A549 (cell line): Measurements from ENCODE around the gene DOLPP1. TPM values are rescaled to one million over a fixed set of nuclear protein-coding genes. Genes with fewer than 3 reads are reported as not detected.

Source experiments
- ATAC-seq, 2 experiments: fragments of 200-7000 bp in 1 of 2; fragments of >200 bp in 1 of 2; cut with Nextera tagmentation in 1 of 2; cut with Tn5 transposase in 1 of 2; 3 replicates each; pipeline versions ENCODE4 v1.8.0 to v1.9.1; 2018 to 2020; ENCODE audit warnings: mild to moderate bottlenecking in 1 of 2, moderate library complexity in 1 of 2
- CTCF ChIA-PET: fragments of 300-600 bp; sonication (Branson Sonifier 250); formaldehyde crosslinking; extraction: SDS; loops from one replicate; lab custom pipeline; 2021; ENCODE audit warnings: antibody characterized with exemption, inconsistent platforms; lab: Yijun Ruan, JAX
- POLR2A ChIA-PET: fragments of 350-600 bp; formaldehyde crosslinking; extraction: SDS; loops from one replicate; lab custom pipeline; 2021; ENCODE audit warnings: antibody characterized with exemption, inconsistent platforms; lab: Yijun Ruan, JAX
- DNase-seq, 2 experiments: peaks; one replicate each; pipeline versions ENCODE4 v3.0.0 to v3.0.0-alpha.2; 2011 to 2016; ENCODE audit warnings: low read depth in 1 of 2, low spot score in 1 of 2
- FAIRE-seq: peaks from 2 replicates; lab custom pipeline; 2011; peaks lifted over from hg19 to GRCh38; lab: Jason Lieb, UNC
- H3K27ac ChIP-seq, 2 experiments: fragments of >200 bp; sonication (Bioruptor Twin); formaldehyde crosslinking; 3 replicates each; pipeline ENCODE4 v1.5.1; 2016 to 2017
- H3K4me1 ChIP-seq: fragments of >200 bp; sonication (Bioruptor Twin); formaldehyde crosslinking; 3 replicates; pipeline ENCODE4 v1.6.1; 2016
- H3K4me2 ChIP-seq: fragments of >200 bp; sonication (Bioruptor Twin); formaldehyde crosslinking; 3 replicates; pipeline ENCODE4 v1.6.1; 2016
- H3K4me3 ChIP-seq: fragments of >200 bp; sonication (Bioruptor Twin); formaldehyde crosslinking; 3 replicates; pipeline ENCODE4 v1.5.1; 2016
- H3K9me3 ChIP-seq: fragments of >200 bp; sonication (Bioruptor Twin); formaldehyde crosslinking; 3 replicates; pipeline ENCODE4 v1.6.1; 2016
- BHLHE40 ChIP-seq: IDR thresholded peaks from 2 replicates; pipeline ENCODE4 v1.6.1; 2012; ENCODE audit warnings: low read depth, low read length, inconsistent platforms
- CTCF ChIP-seq: fragments of >200 bp; sonication (Bioruptor Twin); formaldehyde crosslinking; IDR thresholded peaks from 3 replicates; pipeline ENCODE4 v1.5.1; 2016
- E2F6 ChIP-seq: IDR thresholded peaks from 2 replicates; pipeline ENCODE4 v1.6.1; 2012; ENCODE audit warnings: low read depth, borderline replicate concordance
- EHF ChIP-seq: fragments of 250-450 bp; sonication (Bioruptor Pico); IDR thresholded peaks from 2 replicates; pipeline ENCODE4 v1.5.0; 2020; ENCODE audit warnings: mild to moderate bottlenecking
- ESRRA ChIP-seq: fragments of 150-350 bp; IDR thresholded peaks from 2 replicates; pipeline ENCODE4 v1.6.1; 2014; ENCODE audit warnings: mild to moderate bottlenecking, low read length, borderline replicate concordance
- FOSB ChIP-seq: fragments of 250-450 bp; sonication (Bioruptor Pico); IDR thresholded peaks from 2 replicates; pipeline ENCODE4 v1.5.0; 2020; ENCODE audit warnings: mild to moderate bottlenecking, moderate library complexity
- HES2 ChIP-seq: fragments of >200 bp; sonication (Bioruptor Twin); formaldehyde crosslinking; IDR thresholded peaks from 2 replicates; pipeline ENCODE4 v1.6.1; 2016
- HOXB13 ChIP-seq: fragments of 250-450 bp; sonication (Bioruptor Pico); IDR thresholded peaks from 2 replicates; pipeline ENCODE4 v1.5.0; 2020; ENCODE audit warnings: low read depth, mild to moderate bottlenecking, moderate library complexity
- JUN ChIP-seq, 2 experiments: fragments of >200 bp; sonication (Bioruptor Twin); formaldehyde crosslinking; IDR thresholded peaks; 2 replicates in 1 of 2; 3 replicates in 1 of 2; pipeline ENCODE4 v1.6.1; 2016 to 2017
- KDM5A ChIP-seq: fragments of 200-600 bp; sonication (generic); IDR thresholded peaks from 2 replicates; pipeline ENCODE4 v1.6.1; 2016; ENCODE audit warnings: antibody characterized with exemption, mild to moderate bottlenecking
- MAFK ChIP-seq: fragments of 450-650 bp; IDR thresholded peaks from 2 replicates; pipeline ENCODE4 v1.6.1; 2014; ENCODE audit not compliant: partially characterized antibody
- MAZ ChIP-seq: fragments of 150-350 bp; IDR thresholded peaks from 2 replicates; pipeline ENCODE4 v1.6.1; 2014; ENCODE audit warnings: antibody characterized with exemption, low read depth, low read length, borderline replicate concordance
- MYC ChIP-seq: IDR thresholded peaks from 2 replicates; pipeline ENCODE4 v1.6.1; 2012; ENCODE audit warnings: mild to moderate bottlenecking, inconsistent platforms, low read length, improper control_type of control experiment, borderline replicate concordance
- POLR2AphosphoS2 ChIP-seq: conservative IDR thresholded peaks from 2 replicates; pipeline ENCODE4 v1.6.1; 2012; ENCODE audit warnings: low read length, improper control_type of control experiment, inconsistent platforms
- REST ChIP-seq: fragments of 200-600 bp; sonication (generic); IDR thresholded peaks from 2 replicates; pipeline ENCODE4 v1.6.1; 2016; ENCODE audit warnings: antibody characterized with exemption, mild to moderate bottlenecking, moderate library complexity
- RFX5 ChIP-seq: fragments of 450-650 bp; IDR thresholded peaks from 2 replicates; pipeline ENCODE4 v1.7.1; 2014; ENCODE audit warnings: antibody characterized with exemption, mild to moderate bottlenecking, moderate library complexity
- SMC3 ChIP-seq: fragments of >200 bp; sonication (Bioruptor Twin); formaldehyde crosslinking; IDR thresholded peaks from 3 replicates; pipeline ENCODE4 v1.6.1; 2018; ENCODE audit warnings: inconsistent platforms
- USF2 ChIP-seq: fragments of 450-650 bp; IDR thresholded peaks from 2 replicates; pipeline ENCODE4 v1.6.1; 2014; ENCODE audit warnings: antibody characterized with exemption
- ZNF302 ChIP-seq: fragments of 250-450 bp; sonication (Bioruptor Pico); IDR thresholded peaks from 2 replicates; pipeline ENCODE4 v1.9.0; 2021; ENCODE audit warnings: inconsistent platforms, mild to moderate bottlenecking, moderate library complexity
- ZSCAN20 ChIP-seq: fragments of 250-450 bp; sonication (Bioruptor Pico); IDR thresholded peaks from 2 replicates; pipeline ENCODE4 v1.8.0; 2022; ENCODE audit warnings: mild to moderate bottlenecking, moderate library complexity
- WGBS: methylation state at CpG from one replicate; pipeline ENCODE4 v1.1.6; 2017; ENCODE audit errors: missing lambda C conversion rate; 5-methylcytosine and 5-hydroxymethylcytosine counted together
- polyA plus RNA-seq, 4 experiments: library from polyadenylated mRNA; depleted of rRNA in 3 of 4; stranded (reverse); fragments of >200 nt; fragmentation: RNase III in 1 of 4; extraction: RNeasy Plus Mini Kit Qiagen cat#74134 plus additional on column Dnase treatment in 1 of 4; gene quantifications; 2 replicates in 3 of 4; 3 replicates in 1 of 4; pipeline ENCODE4 v1.2.3, GENCODE V29; 2011 to 2017
- TF ChIP-seq, protein P1 (sequence below): fragments of 150-350 bp; IDR thresholded peaks from 2 replicates; pipeline ENCODE4 v1.6.1; 2014; ENCODE audit warnings: low read depth, mild to moderate bottlenecking, low read length

Gene DOLPP1
- polyA plus RNA-seq, 2 of the 4 experiments (the other 2 are of a cell fraction) = 23.5 to 25.6 TPM

DNA sequence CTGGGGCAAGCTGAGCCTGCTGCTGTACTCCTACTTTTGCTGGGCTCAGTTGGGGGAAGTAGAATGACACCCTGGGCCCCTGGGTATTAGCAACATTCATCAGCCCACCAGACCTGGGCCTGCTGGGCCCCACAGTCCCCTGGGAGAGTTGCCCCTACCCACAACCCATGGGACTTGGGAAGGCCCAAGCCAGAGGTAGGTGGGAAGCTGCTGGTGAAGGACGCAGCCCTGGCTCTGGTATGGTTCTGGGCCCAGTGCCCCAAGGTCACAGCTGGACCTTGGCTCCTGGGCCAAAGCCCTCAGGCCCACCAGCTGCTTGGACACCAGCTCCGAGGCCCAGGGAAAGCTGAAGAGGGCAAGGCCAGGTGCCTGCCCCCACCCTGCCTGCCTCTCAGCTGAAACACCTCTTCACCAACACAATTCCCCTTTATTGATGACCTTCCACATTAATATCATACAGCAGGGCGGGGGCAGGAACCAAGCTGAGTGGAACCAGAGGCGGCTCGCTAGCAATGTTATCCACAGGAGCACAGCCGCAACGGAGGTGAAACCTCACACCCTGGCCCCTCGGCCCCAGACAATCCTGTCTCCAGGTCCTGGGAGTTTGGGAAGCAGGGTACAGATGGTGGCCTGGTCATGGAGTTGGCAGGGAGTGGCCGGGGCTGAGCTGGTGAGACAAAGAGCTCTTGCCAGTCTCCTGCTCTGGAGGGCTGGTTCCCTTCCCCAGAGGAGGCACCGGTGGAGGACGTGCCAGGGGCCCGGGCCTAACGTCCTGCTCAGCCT, 13.7 kb downstream of the DOLPP1 start:
- no peaks in the 10 kb centered on the region for H3K4me1 ChIP-seq
- DNase-seq = no peak
- ChIA-PET CTCF (interaction anchor here (1.1 to 3.6 kb wide), 7 partner anchors 9 to 530 kb away, joined by 3 to 14 read pairs (median 4); no protein-coding TSS in a partner anchor), POLR2A (interaction anchor here (1.7 kb wide), 1 partner anchor 16 kb away, joined by 7 read pairs; the partner anchor contains the start of genes CRAT and PTPA)
- no peak for FAIRE-seq
- no peak; a peak in 2 of 6 replicates for ATAC-seq
- H3K4me3 ChIP-seq = no peak overlapping the region
- no peak for TF ChIP-seq HES2
- TF ChIP-seq CTCF = no peak
- TF ChIP-seq, protein P1, sequence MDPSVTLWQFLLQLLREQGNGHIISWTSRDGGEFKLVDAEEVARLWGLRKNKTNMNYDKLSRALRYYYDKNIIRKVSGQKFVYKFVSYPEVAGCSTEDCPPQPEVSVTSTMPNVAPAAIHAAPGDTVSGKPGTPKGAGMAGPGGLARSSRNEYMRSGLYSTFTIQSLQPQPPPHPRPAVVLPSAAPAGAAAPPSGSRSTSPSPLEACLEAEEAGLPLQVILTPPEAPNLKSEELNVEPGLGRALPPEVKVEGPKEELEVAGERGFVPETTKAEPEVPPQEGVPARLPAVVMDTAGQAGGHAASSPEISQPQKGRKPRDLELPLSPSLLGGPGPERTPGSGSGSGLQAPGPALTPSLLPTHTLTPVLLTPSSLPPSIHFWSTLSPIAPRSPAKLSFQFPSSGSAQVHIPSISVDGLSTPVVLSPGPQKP = no peak
- no peak for TF ChIP-seq ZNF302 (CRISPR knock-in tag)
- TF ChIP-seq ESRRA = no peak
- H3K9me3 ChIP-seq = no peaks in the 10 kb centered on the region
- no peak overlapping the region for H3K27ac ChIP-seq
- WGBS = 91% methylated on average over 12 of the region's 13 CpGs
- H3K4me2 ChIP-seq = no peak overlapping the region

DNA sequence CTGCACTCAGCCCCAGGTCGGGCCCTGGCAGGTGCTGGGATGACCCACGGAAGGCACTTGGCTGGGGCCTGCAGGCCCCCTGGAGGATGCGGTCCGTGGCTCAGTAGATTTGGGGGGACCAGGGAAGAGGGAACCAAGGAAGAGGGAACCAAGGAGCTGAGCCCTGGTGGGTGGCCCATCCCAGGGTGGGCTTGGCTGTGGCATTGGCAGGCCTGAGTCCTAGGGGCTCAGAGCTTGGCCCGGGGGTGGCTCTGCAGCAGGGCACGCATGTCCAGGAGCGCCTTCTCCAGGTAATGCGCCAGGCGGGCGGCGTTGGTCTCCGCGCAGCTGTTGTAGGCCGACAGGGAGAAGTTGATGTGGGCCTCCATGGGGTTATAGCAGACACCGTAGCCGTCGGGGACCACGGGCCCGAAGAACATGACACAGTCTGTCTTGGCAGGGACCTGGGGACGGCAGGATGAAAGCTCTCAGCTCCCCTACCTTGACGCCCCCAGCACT, 14.3 kb downstream of the DOLPP1 start:
- POLR2A ChIA-PET = interaction anchor here (1.7 kb wide), 1 partner anchor 15 kb away, joined by 7 read pairs; the partner anchor contains the start of genes CRAT and PTPA

DNA sequence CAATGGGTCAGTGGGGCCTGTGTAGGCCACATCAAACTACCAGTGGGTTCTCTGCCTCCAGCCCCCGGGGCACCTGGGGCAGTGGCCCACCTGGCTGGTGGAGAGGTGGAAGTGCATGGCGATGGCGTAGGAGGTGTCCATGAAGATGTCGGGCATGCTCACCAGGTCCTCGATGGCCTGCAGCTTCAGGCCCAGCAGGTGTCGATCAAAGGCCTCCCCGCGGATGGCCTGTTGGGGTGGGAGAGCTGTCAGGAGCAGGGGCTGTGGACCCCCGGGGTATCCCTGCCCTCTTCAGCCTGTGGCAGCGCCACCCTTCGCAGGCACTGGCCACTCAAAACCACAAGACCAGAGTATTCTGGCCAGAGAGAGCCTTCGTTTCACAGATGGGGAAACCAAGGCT, 15.0 kb downstream of the DOLPP1 start:
- no peaks in the 10 kb centered on the region for H3K4me1 ChIP-seq
- FAIRE-seq (no peak), ATAC-seq (no peak), DNase-seq (no peak)
- POLR2A ChIA-PET = no interaction called here
- no peak overlapping the region for H3K4me3 ChIP-seq
- H3K27ac ChIP-seq = no peak overlapping the region
- no peak overlapping the region for H3K4me2 ChIP-seq
- WGBS = 94% methylated on average over 7 of the region's 12 CpGs
- CTCF ChIA-PET = interaction anchor here (0.8 to 2.4 kb wide), 4 partner anchors 11 to 34 kb away, joined by 3 to 9 read pairs (median 5); no protein-coding TSS in a partner anchor
- H3K9me3 ChIP-seq = no peaks in the 10 kb centered on the region
- TF ChIP-seq E2F6 = no peak
- no peak for TF ChIP-seq MAZ
- TF ChIP-seq REST = no peak
- no peak for TF ChIP-seq CTCF
- TF ChIP-seq BHLHE40 = no peak
- TF ChIP-seq USF2 = no peak
- TF ChIP-seq MYC = no peak

More for the DNA sequence above, 14.3 kb downstream of the DOLPP1 start:
- Histone ChIP-seq H3K4me1 (no peaks in the 10 kb centered on the region), H3K9me3 (no peaks in the 10 kb centered on the region), H3K4me3 (no peak overlapping the region), H3K4me2 (no peak overlapping the region), H3K27ac (no peak overlapping the region)
- CTCF ChIA-PET = interaction anchor here (0.8 to 2.4 kb wide), 7 partner anchors 12 to 529 kb away, joined by 3 to 9 read pairs (median 4); no protein-coding TSS in a partner anchor
- DNase-seq (no peak), FAIRE-seq (no peak), ATAC-seq (0 out of 6 replicates have a peak, but pooled peaks of 1 of the 2 experiments have one; percentile 6)
- TF ChIP-seq RFX5 = no peak
- TF ChIP-seq EHF (CRISPR knock-in tag) = no peak
- no peak for TF ChIP-seq POLR2AphosphoS2
- no peak for TF ChIP-seq E2F6
- TF ChIP-seq ZSCAN20 (CRISPR knock-in tag) = no peak
- TF ChIP-seq HOXB13 = no peak
- TF ChIP-seq KDM5A = no peak
- TF ChIP-seq FOSB (CRISPR knock-in tag) = no peak
- no peak for TF ChIP-seq SMC3
- TF ChIP-seq MAFK = no peak
- no peak for TF ChIP-seq JUN (IDR thresholded peaks at IDR 0.05)
- 91% methylated on average over 13 of the region's 21 CpGs for WGBS
